Measurements from ENCODE around the gene AQP6.

DNA sequence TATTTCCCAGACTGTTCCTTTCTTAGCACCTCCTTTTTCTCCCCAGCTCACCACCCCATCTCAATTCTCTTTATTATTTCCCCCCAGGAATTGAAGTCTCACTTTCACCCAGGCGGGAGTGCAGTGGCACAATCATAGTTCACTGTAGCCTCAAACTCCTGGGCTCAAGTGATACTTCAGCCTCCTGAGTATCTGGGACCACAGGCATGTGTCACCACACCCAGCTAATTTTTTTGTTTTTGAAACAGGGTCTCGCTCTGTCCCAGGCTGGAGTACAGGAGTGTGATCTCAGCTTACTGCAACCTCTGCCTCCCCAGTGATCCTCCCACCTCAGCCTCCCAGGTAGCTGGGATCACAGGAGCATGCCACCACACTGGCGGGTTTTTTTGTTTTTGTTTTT, 41.6 kb downstream of the AQP6 start:
- TF ChIP-seq, protein P1, sequence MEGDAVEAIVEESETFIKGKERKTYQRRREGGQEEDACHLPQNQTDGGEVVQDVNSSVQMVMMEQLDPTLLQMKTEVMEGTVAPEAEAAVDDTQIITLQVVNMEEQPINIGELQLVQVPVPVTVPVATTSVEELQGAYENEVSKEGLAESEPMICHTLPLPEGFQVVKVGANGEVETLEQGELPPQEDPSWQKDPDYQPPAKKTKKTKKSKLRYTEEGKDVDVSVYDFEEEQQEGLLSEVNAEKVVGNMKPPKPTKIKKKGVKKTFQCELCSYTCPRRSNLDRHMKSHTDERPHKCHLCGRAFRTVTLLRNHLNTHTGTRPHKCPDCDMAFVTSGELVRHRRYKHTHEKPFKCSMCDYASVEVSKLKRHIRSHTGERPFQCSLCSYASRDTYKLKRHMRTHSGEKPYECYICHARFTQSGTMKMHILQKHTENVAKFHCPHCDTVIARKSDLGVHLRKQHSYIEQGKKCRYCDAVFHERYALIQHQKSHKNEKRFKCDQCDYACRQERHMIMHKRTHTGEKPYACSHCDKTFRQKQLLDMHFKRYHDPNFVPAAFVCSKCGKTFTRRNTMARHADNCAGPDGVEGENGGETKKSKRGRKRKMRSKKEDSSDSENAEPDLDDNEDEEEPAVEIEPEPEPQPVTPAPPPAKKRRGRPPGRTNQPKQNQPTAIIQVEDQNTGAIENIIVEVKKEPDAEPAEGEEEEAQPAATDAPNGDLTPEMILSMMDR (IDR thresholded peaks at IDR 0.05), result no peak
- no peak for TF ChIP-seq POLR2A (IDR thresholded peaks at IDR 0.05)
